Transverse colon (tissue), 4 donors: ENCODE results near the gene BSPH1.

Source experiments
- EP300 ChIP-seq: sonication (generic); formaldehyde crosslinking; IDR thresholded peaks from one replicate; pipeline ENCODE4 v1.6.1; 2017; ENCODE audit warnings: antibody characterized with exemption, low read depth
- POLR2AphosphoS5 ChIP-seq, 3 donors: sonication (generic); formaldehyde crosslinking; IDR thresholded peaks; one replicate each; pipeline ENCODE4 v1.6.1; 2016; ENCODE audit warnings: antibody characterized with exemption in 3 of 3
- TF ChIP-seq, protein P1 (sequence below), 5 experiments: fragments of 200-600 bp in 3 of 5; fragments of 450-650 bp in 2 of 5; sonication (generic) in 3 of 5; IDR thresholded peaks; 1 replicate in 2 of 5; 2 replicates in 3 of 5; pipeline ENCODE4 v1.5.1; 2016 to 2017; ENCODE audit warnings: antibody characterized with exemption in 5 of 5, inconsistent platforms in 3 of 5, mild to moderate bottlenecking in 2 of 5, moderate library complexity in 1 of 5

GRCh38 chr19:48006762-48007161, 14.8 kb upstream of the BSPH1 start:
- TF ChIP-seq, protein P1, sequence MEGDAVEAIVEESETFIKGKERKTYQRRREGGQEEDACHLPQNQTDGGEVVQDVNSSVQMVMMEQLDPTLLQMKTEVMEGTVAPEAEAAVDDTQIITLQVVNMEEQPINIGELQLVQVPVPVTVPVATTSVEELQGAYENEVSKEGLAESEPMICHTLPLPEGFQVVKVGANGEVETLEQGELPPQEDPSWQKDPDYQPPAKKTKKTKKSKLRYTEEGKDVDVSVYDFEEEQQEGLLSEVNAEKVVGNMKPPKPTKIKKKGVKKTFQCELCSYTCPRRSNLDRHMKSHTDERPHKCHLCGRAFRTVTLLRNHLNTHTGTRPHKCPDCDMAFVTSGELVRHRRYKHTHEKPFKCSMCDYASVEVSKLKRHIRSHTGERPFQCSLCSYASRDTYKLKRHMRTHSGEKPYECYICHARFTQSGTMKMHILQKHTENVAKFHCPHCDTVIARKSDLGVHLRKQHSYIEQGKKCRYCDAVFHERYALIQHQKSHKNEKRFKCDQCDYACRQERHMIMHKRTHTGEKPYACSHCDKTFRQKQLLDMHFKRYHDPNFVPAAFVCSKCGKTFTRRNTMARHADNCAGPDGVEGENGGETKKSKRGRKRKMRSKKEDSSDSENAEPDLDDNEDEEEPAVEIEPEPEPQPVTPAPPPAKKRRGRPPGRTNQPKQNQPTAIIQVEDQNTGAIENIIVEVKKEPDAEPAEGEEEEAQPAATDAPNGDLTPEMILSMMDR (IDR thresholded peaks at IDR 0.05), result no peak
- no peak for TF ChIP-seq POLR2AphosphoS5 (IDR thresholded peaks at IDR 0.05)
- TF ChIP-seq EP300, result no peak
